Left ventricle myocardium inferior (tissue), 1 donor: ENCODE measurements around the gene WDFY4. TPM values are rescaled to one million over a fixed set of nuclear protein-coding genes. Genes with fewer than 3 reads are reported as not detected.

Experiments
- DNase-seq: peaks from one replicate; pipeline ENCODE4 v3.0.0-alpha.2; 2020
- H3K27ac ChIP-seq: fragments of 200-600 bp; replicated peaks from 2 replicates; pipeline ENCODE4 v1.8.0; 2021
- H3K27me3 ChIP-seq: fragments of 200-600 bp; 2 replicates; pipeline ENCODE4 v1.8.0; 2021; ENCODE audit warnings: low read depth
- H3K36me3 ChIP-seq: fragments of 200-600 bp; 2 replicates; pipeline ENCODE4 v1.8.0; 2021
- H3K4me1 ChIP-seq: fragments of 200-600 bp; 2 replicates; pipeline ENCODE4 v1.8.0; 2021
- H3K4me3 ChIP-seq: fragments of 200-600 bp; 2 replicates; pipeline ENCODE4 v1.8.0; 2021; ENCODE audit warnings: mild to moderate bottlenecking, moderate library complexity
- H3K9me3 ChIP-seq: fragments of 200-600 bp; replicated peaks from 2 replicates; pipeline ENCODE4 v1.8.0; 2021
- intact Hi-C: fragments of 100-400 bp; cut with micrococcal nuclease; formaldehyde crosslinking; loops from one replicate; pipeline ENCODE4 v1.11.0; 2022
- total RNA-seq: library from RNA; stranded (reverse); fragmentation: NEBNext Ultra II Directional; extraction: Animal tissue kit (Norgen Biotek cat#: 25700); gene quantifications from one replicate; pipeline ENCODE4 v1.2.1, GENCODE V29; 2021
- TF ChIP-seq, protein P1 (sequence below): fragments of 200-600 bp; IDR thresholded peaks from 2 replicates; pipeline ENCODE4 v1.8.0; 2021; ENCODE audit warnings: antibody characterized with exemption, mild to moderate bottlenecking, borderline replicate concordance
- donor health status: DM: no; HTN: yes; CAD: no; lungs with severe emphysema.

Gene WDFY4
- total RNA-seq, 1 donor from 2014 or later, result 1.5 TPM

DNA sequence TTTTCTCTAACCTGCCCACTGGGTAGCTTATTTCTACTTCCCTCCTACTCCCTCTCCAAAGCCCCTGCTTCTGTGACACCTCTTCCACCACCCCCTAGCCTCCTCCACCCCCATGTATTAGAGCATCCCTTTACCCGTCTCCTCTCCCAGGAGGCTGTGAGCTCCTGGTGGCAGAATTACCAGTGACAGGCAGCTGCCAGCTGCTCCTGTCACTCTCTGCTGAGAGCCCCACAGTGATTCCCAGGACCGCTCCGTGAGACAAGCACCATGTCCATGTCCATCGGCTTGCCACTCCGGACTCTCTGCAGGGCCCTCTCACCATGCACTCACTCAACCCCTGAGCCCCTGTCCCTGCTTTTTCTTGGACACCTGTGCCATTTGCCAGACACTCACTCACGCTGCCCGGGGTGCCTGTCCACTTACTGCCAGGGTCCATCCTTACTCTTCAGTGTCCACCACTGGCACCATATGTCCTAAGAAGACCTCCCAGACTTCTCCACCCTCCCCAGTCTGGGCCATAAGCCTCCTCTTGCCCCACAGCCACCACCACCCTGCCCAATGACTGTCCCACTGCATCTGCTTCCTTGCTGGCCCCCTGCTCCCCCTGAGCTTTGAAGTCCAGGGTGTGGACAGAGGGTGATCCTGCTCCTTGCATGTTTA lies 9.8 kb downstream of the WDFY4 start:
- intact Hi-C loops, result no loop called here
- H3K27me3 ChIP-seq, result no peaks in the 10 kb centered on the region
- DNase-seq, result no peak
- no peaks in the 10 kb centered on the region for H3K9me3 ChIP-seq
- no peak overlapping the region for H3K4me3 ChIP-seq
- H3K27ac ChIP-seq, result no peak overlapping the region
- H3K36me3 ChIP-seq, result no peaks in the 10 kb centered on the region
- peaks cover 4% of the 10 kb centered on the region for H3K4me1 ChIP-seq
- TF ChIP-seq, protein P1, sequence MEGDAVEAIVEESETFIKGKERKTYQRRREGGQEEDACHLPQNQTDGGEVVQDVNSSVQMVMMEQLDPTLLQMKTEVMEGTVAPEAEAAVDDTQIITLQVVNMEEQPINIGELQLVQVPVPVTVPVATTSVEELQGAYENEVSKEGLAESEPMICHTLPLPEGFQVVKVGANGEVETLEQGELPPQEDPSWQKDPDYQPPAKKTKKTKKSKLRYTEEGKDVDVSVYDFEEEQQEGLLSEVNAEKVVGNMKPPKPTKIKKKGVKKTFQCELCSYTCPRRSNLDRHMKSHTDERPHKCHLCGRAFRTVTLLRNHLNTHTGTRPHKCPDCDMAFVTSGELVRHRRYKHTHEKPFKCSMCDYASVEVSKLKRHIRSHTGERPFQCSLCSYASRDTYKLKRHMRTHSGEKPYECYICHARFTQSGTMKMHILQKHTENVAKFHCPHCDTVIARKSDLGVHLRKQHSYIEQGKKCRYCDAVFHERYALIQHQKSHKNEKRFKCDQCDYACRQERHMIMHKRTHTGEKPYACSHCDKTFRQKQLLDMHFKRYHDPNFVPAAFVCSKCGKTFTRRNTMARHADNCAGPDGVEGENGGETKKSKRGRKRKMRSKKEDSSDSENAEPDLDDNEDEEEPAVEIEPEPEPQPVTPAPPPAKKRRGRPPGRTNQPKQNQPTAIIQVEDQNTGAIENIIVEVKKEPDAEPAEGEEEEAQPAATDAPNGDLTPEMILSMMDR, result no peak

DNA sequence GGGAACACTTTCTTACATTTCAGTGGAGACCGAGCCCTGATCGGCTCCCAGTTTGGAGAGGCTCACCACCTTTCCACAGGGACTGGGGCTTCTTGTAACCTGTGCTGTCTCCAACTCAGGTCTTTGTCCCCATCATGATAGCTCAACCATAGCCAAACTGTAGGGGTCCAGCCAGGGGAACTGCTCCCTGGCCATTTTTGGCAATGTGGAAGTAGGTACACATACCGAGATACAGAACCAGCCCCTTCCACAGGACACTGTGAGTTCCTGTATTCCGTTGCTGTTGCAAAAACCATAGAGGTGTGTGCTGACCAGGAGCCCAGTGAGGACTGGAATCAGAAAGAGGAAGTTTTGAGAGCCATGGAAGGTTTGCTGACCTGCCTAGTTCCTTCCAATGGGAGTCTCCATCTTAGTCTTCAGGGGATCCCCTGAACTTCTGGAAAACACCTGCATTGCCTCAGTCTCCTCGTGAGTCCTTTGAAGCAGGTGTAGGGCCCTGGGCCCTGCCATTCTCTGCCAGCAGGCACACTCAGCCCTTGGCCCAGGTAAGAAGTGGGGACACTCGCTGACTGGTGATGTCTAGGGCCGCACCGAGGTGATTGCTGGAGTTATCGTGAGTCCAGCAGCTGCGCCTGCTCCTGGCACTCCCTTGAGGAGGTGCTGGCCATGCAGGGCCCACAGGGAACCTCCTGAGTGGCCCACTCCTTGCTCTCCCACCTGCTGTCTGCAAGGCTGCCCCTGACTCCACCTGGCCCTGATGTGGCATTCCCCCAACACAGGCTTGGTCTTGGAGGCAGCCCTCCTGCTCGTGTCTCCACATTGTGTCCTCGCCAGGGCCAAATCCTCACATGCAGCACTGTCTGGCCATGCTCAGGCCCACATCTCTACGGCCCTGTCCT lies 11.2 kb downstream of the WDFY4 start:
- TF ChIP-seq, protein P1, result no peak
- Histone ChIP-seq H3K27ac (no peak overlapping the region), H3K9me3 (no peaks in the 10 kb centered on the region), H3K27me3 (no peaks in the 10 kb centered on the region), H3K4me1 (peaks cover 4% of the 10 kb centered on the region), H3K4me3 (no peak overlapping the region), H3K36me3 (no peaks in the 10 kb centered on the region)
- intact Hi-C loops, result no loop called here
- no peak for DNase-seq

DNA sequence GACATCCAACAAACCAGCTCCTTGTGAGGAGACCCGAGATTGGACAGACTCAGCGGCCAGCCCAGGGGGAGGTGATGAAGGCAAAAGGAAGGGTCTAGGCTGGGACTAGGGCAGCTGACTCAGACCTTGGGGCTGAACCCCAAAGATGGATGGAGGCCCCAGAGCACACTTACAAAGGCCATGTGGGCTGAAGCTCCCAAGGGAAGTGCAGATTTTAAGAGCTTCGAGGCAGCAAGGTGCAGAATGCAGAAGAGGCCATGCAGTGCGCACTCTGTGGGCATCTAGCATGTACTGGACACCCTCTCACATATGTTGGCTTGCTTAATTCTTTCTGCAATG lies 11.8 kb downstream of the WDFY4 start:
- Histone ChIP-seq H3K9me3 (no peaks in the 10 kb centered on the region), H3K27me3 (no peaks in the 10 kb centered on the region), H3K27ac (no peak overlapping the region), H3K4me3 (no peak overlapping the region), H3K4me1 (peaks cover 4% of the 10 kb centered on the region), H3K36me3 (no peaks in the 10 kb centered on the region)
- TF ChIP-seq, protein P1, result no peak
- DNase-seq, result no peak
- intact Hi-C loops, result no loop called here

DNA sequence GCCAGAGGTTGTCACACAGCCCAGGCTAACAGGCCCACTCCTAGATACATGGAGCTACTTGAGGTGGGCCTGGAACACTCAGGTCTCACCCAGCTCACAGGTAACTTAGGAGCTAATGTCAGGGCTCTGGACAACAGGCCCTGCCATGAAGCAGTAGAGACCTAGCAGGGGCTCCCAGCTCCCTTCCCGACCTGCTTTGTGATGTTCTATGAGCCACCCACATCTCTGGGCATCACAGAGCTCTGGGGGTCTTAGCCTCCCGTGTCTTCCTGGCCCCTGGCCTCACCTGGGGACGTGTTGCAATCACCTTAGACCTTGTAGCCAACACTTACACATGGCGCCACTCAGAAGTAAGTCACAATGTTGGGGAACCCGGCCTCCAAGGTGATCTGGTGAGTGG lies 12.4 kb downstream of the WDFY4 start:
- TF ChIP-seq, protein P1, result no peak
- Histone ChIP-seq H3K36me3 (no peaks in the 10 kb centered on the region), H3K27ac (no peak overlapping the region), H3K4me1 (peaks cover 4% of the 10 kb centered on the region), H3K27me3 (no peaks in the 10 kb centered on the region), H3K4me3 (no peak overlapping the region), H3K9me3 (no peaks in the 10 kb centered on the region)
- DNase-seq, result no peak
- intact Hi-C loops, result no loop called here

DNA sequence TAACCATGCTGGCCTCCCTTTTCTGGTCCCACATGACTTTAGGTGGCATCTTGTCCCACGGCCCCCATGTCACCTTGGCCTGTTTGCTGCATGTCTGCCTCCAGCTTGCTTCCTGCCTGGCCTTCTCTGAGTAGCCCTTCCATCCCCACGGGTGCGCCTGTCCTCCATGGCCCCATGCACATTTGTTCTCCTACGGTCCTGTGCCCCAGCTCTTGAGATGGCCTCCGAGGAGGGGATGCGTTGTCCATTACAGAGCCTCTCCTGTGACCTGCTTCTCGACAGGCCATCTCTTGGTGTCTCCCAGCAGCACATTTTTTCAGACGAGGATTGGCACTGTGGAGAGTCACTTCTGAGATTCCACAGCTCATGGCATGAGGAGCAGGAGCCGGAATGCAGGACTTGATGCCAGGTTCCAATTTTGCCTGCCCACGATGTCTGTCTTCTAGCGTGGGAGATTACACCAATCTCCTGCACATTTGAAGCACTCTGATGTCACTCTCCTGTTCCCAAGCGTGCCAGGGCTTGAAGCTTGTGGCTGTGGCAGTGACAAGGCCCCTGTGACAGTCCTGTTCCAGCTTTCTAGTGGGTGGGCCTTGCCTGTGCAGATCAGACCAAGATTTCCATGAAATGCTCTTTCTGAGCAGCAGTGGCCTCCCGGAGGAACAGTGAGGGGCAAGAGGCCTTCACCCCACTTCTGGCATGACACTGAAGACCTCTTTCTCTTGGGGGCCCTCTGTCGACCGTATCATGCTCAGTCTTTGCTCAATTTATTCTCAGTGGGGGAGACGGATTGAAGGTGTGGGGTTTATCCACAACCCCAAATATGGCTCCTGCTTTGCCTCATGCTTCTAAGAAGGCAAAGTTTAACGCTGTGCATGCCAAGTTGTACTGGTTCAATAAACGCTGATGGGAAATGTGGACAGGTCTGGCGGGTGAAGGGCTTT lies 13.4 kb downstream of the WDFY4 start:
- Histone ChIP-seq H3K9me3 (no peaks in the 10 kb centered on the region), H3K27me3 (no peaks in the 10 kb centered on the region), H3K36me3 (no peaks in the 10 kb centered on the region), H3K4me3 (no peak overlapping the region), H3K4me1 (peaks cover 4% of the 10 kb centered on the region), H3K27ac (no peak overlapping the region)
- intact Hi-C loops, result no loop called here
- TF ChIP-seq, protein P1, result no peak
- no peak for DNase-seq
